GM18909 (cell line): ENCODE data around the gene FAM53A.

Experiments used
- ATAC-seq: cut with Tn5 transposase; IDR thresholded peaks from one replicate; pipeline ENCODE4 v1.9.1; 2021; ENCODE audit warnings: mild to moderate bottlenecking; ENCODE audit not compliant: unreplicated experiment, poor library complexity

FAM53A gene

GRCh38 chr4:1626151-1626550 is 58.0 kb downstream of the FAM53A start:
- no peak for ATAC-seq

GRCh38 chr4:1625600-1626138 is 58.4 kb downstream of the FAM53A start:
- no peak for ATAC-seq

- no peak for ATAC-seq
Observed at GRCh38 chr4:1624519-1624910, 59.6 kb downstream of the FAM53A start.

DNA sequence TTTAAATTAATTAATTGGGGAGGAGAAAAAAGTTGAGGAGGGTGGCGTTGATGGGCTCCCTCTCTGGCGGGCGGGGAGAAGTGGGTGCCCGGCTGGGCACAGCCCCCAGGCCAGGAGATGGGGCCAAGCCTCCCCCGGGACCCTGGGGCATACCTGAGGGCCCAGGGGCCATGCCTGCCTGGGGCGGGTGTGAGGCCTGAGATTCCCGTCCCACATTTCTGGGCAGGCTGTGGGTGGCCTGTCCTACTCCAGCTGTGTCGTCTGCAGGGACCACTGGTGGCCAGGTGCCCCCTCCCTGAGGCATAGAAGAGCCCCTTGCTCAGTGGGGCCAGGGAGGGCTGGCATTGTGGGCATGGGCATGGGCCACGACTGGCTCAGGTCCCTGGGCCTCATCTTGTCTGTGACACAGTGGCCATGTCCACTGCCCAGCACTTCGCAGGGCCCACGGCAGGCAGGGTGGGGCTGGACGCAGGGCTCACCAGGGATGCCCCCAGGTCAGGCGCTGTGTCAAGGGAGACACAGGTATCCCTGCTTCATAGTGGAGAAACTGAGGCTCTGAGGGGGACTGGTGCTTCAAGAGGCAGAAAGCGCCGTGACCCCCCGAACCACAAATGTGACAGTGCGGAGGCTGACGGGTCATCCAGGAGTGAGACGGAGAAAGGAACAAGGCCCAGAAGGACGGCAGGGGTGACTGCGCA is 60.1 kb downstream of the FAM53A start:
- ATAC-seq = no peak

GRCh38 chr4:1623400-1623799 is 60.7 kb downstream of the FAM53A start:
- ATAC-seq = no peak

- ATAC-seq = no peak
Observed at GRCh38 chr4:1622956-1623355, 61.2 kb downstream of the FAM53A start.

DNA sequence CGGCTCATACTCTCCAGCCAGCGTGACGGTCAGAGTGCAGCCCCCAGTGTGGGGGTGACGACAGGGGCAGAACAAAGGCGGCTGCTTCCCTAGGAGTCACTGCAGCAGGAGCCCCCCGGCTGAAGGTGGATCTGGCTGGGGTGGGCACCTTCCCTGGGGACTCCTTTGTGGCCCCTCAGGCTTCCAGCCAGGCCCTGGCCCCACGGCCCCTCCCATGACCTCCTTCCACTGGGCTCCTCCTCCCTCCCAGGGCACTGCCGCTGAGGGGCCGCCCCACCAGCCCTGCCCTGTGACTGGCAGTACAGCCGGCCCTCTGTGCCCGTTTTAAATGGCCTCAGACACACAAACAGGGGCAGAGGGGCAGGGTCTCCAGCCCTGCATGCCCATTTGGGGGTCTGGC is 61.9 kb downstream of the FAM53A start:
- no peak for ATAC-seq

- ATAC-seq = no peak
Observed at GRCh38 chr4:1621526-1621925, 62.6 kb downstream of the FAM53A start.

- no peak for ATAC-seq
Observed at GRCh38 chr4:1619151-1619672, 64.9 kb downstream of the FAM53A start.

GRCh38 chr4:1618438-1618837 is 65.7 kb downstream of the FAM53A start:
- ATAC-seq = no peak

DNA sequence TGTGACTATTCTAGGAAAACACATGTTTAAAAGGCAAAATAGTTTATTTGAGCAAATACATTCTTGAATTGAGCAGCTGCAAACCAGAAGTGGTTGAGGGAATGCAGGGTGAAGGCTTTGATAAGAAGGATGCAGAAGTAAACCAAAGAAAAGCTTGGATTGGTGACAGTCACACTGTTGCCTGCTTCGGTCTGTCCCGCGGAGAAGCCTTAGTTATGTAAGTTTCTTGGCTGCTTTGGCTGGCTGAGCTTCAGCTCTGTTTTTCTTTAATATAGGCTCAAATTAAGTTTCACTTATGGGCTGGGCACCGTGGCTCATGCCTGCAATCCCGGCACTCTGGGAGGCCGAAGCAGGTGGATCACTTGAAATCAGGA is 67.6 kb downstream of the FAM53A start:
- ATAC-seq = no peak

DNA sequence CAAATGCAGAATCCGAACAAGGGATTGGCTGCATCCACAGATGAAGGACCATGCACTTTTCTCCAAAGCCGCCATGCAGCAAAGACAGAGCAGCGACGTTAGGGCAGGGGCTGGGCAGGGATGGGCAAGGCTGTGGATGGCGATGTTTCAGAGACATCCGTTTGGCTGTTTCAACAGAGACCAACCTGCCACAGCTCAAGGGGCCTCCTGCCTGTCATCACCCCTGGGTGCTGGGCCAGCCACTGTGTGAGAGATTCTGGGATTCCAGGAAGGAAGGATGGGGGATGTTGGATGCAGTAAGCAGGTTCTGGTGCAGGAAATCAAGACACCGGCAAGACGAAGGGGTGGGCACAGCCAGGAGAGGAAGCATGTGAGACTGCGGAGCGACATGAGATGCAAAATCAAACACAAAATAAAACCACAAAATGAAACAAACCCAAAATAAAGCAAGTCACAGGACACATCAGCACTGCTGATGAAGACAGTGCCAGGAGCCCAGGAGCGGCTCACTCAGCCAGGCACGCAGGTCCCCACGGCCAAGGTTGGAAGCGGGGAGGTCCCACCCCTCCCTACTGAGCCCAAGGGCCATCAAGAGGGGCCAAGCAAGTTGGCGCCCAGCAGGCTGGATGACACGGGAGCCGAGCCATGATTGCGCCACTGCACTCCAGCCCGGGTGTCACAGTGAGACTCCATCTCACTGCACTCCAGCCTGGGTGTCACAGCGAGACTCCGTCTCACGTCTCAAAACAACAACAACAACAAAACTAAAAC is 68.1 kb downstream of the FAM53A start:
- no peak for ATAC-seq

- no peak for ATAC-seq
Observed at GRCh38 chr4:1614854-1615595, 69.1 kb downstream of the FAM53A start.

DNA sequence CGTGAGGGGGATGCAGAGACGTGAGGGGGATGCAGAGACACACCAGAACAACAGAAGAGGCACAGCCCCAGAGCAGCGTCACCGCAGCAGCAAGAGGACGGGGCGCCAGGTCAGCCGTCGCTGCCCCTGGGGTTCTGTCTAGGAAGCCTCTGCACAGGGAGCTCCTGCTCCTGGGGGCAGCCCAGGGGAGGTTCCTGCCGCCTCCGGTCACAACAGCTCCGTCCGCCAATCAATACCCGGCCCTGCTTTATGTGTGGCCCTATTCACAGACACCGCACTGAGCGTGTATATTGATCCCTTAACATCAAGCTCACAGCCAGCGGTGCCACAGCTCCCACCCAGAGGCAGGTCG is 69.6 kb downstream of the FAM53A start:
- ATAC-seq = no peak

GRCh38 chr4:1614049-1614448 is 70.1 kb downstream of the FAM53A start:
- no peak for ATAC-seq

DNA sequence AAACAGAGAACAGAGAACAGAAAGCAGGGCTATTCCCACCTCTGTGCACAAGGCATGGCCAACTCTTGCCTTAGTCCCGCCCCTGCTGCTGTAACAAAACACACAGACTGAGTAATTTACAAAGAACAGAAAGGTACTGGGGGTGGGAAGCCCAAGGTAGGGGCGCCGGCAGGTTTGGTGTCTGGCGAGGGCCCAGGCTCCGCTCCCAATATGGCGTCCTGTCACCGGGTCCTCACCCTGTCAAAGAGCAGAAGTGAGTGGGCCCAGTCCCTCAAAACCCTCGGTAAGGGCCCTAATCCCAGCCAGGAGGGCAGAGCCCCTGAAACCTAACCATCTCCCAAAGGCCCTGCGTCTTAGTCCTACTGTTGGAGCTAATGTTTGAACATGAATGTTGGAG is 71.0 kb downstream of the FAM53A start:
- no peak for ATAC-seq

DNA sequence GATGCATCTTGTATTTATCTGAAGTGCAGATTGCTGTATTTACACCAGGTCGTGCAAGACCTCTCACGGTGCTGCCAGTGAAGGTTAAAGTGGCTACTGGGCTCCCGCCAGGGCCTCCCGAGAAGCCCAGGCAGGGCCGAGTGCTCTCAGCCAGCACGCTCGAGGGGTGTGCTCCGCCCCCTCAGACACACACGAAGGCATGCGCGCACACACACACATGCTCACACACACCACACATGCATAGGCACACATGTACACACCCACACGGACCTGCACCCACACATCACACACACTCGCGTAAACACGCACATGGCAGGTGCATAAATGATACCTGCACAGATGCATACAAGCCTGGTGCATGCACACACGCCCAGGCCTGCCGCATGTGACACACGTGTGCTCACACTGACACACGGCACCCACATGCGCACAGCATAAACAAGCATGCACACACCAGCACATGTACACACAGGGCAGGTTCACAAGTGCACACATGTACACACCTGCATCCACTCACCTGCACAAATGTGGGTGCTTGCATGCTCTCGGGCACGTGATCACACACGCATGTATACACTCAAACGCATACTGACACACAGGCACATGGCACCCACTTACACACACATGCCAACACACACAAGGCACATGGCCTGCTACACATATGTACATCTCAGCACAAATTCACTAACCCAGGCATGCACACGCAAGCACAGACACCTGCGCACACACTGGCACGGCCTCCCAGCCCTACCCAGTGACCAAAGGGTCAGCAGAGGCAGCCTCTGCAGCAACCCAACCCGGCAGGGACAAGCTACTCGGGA is 71.6 kb downstream of the FAM53A start:
- ATAC-seq = no peak

DNA sequence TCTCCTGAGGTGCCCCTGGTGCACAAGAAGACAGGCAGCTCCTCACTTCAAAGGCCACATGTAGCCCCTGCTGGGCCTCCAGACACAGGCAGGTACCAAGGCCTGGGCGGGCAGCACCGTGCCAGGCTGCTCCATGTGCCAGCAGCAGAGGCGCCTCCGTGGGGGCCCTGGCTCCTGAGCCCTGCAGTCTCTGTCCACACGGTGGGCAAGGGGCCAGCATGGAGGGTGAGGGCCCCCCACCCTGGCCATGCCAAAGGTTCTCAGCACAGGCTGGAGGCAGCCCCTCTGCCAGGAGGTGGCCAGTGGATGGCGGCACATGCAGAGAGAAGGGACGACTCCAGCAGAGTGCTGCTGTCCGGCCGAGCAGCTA is 72.6 kb downstream of the FAM53A start:
- no peak for ATAC-seq

GRCh38 chr4:1610791-1611500 is 73.2 kb downstream of the FAM53A start:
- no peak for ATAC-seq
